ENCODE measurements around the gene TOMM22. TPM values are rescaled to one million over a fixed set of nuclear protein-coding genes. Genes with fewer than 3 reads are reported as not detected.

The TOMM22 gene
- total and polyA plus RNA-seq, 7 donors: 37.7 to 65.2 (median 50.2) TPM

DNA sequence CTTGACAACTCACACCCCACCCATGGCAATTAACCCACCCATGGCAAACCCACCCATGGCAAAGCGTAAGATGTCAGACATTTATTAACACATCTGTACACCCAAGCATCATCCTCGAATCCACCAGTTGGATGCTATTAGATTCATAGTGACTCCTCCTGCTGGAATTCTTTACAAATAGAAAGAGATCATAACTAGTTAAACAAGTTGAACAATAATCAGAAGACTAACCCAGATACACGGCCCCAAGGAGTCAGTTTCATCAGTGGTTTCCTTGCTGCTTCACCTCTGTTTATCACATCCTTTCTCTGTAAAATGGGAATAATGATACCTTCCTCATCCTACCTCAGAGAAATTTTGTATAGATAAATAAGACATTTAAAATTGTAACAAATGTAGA lies 29.1 kb downstream of the TOMM22 start:
- intact Hi-C loops (cut with DNase I): no loop called here
- DNase-seq: peak; percentile 25
- peaks cover 0 to 30% (median 3%) of the 10 kb centered on the region in 4 donors for H3K36me3 ChIP-seq
- peaks cover 0 to 37% (median 26%) of the 10 kb centered on the region in 4 donors for H3K4me1 ChIP-seq
- no peak overlapping the region for H3K27ac ChIP-seq
- H3K27me3 ChIP-seq: no peaks in the 10 kb centered on the region
- no peak for TF ChIP-seq EP300 (IDR thresholded peaks at IDR 0.05)
- no peak for TF ChIP-seq POLR2A (IDR thresholded peaks at IDR 0.05)
- no peak for TF ChIP-seq POLR2AphosphoS5 (IDR thresholded peaks at IDR 0.05)
- TF ChIP-seq, protein P1, sequence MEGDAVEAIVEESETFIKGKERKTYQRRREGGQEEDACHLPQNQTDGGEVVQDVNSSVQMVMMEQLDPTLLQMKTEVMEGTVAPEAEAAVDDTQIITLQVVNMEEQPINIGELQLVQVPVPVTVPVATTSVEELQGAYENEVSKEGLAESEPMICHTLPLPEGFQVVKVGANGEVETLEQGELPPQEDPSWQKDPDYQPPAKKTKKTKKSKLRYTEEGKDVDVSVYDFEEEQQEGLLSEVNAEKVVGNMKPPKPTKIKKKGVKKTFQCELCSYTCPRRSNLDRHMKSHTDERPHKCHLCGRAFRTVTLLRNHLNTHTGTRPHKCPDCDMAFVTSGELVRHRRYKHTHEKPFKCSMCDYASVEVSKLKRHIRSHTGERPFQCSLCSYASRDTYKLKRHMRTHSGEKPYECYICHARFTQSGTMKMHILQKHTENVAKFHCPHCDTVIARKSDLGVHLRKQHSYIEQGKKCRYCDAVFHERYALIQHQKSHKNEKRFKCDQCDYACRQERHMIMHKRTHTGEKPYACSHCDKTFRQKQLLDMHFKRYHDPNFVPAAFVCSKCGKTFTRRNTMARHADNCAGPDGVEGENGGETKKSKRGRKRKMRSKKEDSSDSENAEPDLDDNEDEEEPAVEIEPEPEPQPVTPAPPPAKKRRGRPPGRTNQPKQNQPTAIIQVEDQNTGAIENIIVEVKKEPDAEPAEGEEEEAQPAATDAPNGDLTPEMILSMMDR (IDR thresholded peaks at IDR 0.05): no peak
- H3K4me3 ChIP-seq: no peak overlapping the region
- 67 to 84% methylated on average over 3 of the region's 3 CpGs for WGBS, 2 donors
- no peaks in the 10 kb centered on the region for H3K9me3 ChIP-seq

DNA sequence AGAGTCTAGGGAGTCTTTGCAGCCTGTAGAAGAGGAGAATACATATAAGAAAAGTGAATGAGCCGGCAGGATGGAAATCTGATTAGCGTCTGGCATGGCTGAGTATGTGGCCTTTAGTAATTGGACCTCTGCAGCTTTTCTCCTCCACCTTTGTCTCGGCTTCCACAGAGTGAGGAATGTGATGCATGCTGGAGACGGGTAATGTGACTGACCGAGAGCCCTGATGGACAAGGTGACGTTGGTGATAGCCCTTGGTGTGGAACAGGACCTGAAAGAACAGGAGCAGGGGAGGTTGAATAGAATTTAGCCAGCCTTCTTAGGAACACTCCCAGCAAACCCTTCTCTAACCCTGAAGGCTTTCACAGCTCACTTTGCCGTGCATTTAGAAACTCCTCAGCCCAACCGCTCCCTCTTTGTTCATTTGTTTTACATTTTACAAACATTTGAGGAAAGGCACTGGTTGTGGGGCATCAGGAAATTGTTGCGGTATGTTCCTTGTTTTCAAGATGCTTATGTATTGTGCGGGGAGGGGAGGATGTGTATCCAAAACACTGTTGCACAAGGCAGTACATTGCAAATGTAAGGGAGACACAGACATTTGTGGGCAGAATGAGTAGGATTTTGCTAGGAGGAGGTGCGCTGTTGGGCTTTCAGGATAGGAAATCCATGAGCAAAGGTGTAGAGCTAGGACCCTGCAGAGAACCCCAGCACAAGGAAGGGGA lies 30.9 kb downstream of the TOMM22 start:
- peak; percentile 18 for DNase-seq
- H3K36me3 ChIP-seq: peaks cover 8 to 47% (median 17%) of the 10 kb centered on the region in 4 donors
- no peak overlapping the region for H3K4me3 ChIP-seq
- H3K4me1 ChIP-seq: peaks cover 0 to 26% (median 17%) of the 10 kb centered on the region in 4 donors
- no peaks in the 10 kb centered on the region for H3K9me3 ChIP-seq
- 91 to 92% methylated on average over 11 of the region's 11 CpGs for WGBS, 2 donors
- no peak overlapping the region for H3K27ac ChIP-seq
- TF ChIP-seq POLR2AphosphoS5 (IDR thresholded peaks at IDR 0.05) (no peak), EP300 (IDR thresholded peaks at IDR 0.05) (no peak), POLR2A (IDR thresholded peaks at IDR 0.05) (no peak)
- TF ChIP-seq, protein P1 (IDR thresholded peaks at IDR 0.05): no peak
- intact Hi-C loops (cut with DNase I): no loop called here
- H3K27me3 ChIP-seq: no peaks in the 10 kb centered on the region

DNA sequence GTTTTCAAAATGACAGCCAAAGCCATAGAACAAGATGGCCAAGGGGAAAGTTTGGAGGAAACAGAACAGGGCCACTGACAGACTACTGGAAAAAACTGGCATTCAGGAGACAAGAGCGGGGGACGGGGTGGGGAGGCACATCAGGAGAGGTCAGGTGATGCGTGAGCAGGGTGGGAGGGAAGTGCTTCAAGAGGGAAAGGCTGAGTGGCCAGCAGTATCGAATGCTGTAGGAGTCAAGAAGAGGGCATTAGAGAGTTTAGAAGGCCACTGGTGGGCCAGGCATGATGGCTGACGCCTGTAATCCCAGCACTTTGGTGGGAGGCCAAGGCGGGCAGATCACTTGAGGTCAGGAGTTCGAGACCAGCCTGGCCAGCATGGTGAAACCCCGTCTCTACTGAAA lies 32.2 kb downstream of the TOMM22 start:
- WGBS, 2 donors: 94 to 95% methylated on average over 8 of the region's 8 CpGs
- DNase-seq: no peak
- no peaks in the 10 kb centered on the region for H3K27me3 ChIP-seq
- H3K4me1 ChIP-seq: peaks cover 0 to 29% (median 17%) of the 10 kb centered on the region in 4 donors
- TF ChIP-seq POLR2A (IDR thresholded peaks at IDR 0.05) (no peak), POLR2AphosphoS5 (IDR thresholded peaks at IDR 0.05) (no peak), EP300 (IDR thresholded peaks at IDR 0.05) (no peak)
- TF ChIP-seq, protein P1 (IDR thresholded peaks at IDR 0.05): no peak
- H3K27ac ChIP-seq: no peak overlapping the region
- intact Hi-C loops (cut with DNase I): no loop called here
- no peaks in the 10 kb centered on the region for H3K9me3 ChIP-seq
- H3K4me3 ChIP-seq: no peak overlapping the region
- H3K36me3 ChIP-seq: peaks cover 8 to 58% (median 17%) of the 10 kb centered on the region in 4 donors

DNA sequence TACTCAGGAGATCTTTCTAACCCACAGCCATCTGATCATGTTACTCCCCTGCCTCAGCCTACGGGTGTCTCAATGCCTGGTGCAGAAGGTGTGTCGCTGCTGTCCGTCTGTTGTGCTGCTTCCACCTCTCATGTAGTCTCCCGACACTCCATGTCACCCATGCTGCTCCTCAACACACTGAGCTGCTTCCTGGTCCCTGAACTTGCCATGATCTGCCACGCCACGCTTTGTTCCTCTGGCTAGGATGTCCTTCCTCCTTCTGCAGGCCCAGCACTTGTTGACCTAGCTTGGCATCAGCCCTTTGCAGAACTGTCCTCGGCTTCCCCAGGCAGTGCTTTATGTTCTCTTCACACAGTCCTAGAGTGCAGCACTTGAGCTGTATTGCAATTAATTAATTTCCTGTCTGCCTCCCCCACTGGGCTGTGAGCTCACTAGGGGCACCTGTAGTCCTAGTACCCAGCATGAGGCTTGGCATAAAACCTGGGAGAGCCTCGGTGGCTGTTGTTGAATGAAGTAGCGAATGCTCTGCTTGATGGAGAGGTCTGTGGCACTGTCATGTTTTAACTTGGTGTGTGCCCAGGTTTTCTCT lies 33.5 kb downstream of the TOMM22 start:
- Histone ChIP-seq H3K27me3 (no peaks in the 10 kb centered on the region), H3K4me1 (peaks cover 0 to 30% (median 19%) of the 10 kb centered on the region in 4 donors), H3K27ac (no peak overlapping the region), H3K9me3 (no peaks in the 10 kb centered on the region), H3K36me3 (peaks cover 8 to 56% (median 16%) of the 10 kb centered on the region in 4 donors), H3K4me3 (no peak overlapping the region)
- DNase-seq: no peak
- TF ChIP-seq, protein P1 (IDR thresholded peaks at IDR 0.05): no peak
- TF ChIP-seq POLR2A (IDR thresholded peaks at IDR 0.05): no peak
- no peak for TF ChIP-seq EP300 (IDR thresholded peaks at IDR 0.05)
- TF ChIP-seq POLR2AphosphoS5 (IDR thresholded peaks at IDR 0.05): no peak
- 88% methylated on average over 9 of the region's 9 CpGs for WGBS, 2 donors
- intact Hi-C loops (cut with DNase I): no loop called here

Data from sigmoid colon (tissue), 7 donors.